Nephron progenitor cell (in vitro differentiated cells): ENCODE results near the gene DCD.

Source experiments
- DNase-seq: peaks from one replicate; pipeline ENCODE4 v3.0.0; 2021
- H3K27ac Mint-ChIP-seq: 2 replicates; pipeline ENCODE4 v1.8.0; 2021; ENCODE audit warnings: mild to moderate bottlenecking, moderate library complexity, mixed read lengths
- H3K27me3 Mint-ChIP-seq: 2 replicates; pipeline ENCODE4 v1.8.0; 2021; ENCODE audit warnings: mild to moderate bottlenecking, low read depth, mixed read lengths; ENCODE audit not compliant: poor library complexity
- H3K36me3 Mint-ChIP-seq: 2 replicates; pipeline ENCODE4 v1.8.0; 2021; ENCODE audit warnings: low read depth, mixed read lengths
- H3K4me1 Mint-ChIP-seq: 2 replicates; pipeline ENCODE4 v1.8.0; 2021; ENCODE audit warnings: mixed read lengths
- H3K4me3 Mint-ChIP-seq: 2 replicates; pipeline ENCODE4 v1.8.0; 2021; ENCODE audit warnings: mild to moderate bottlenecking, moderate library complexity, mixed read lengths
- H3K9me3 Mint-ChIP-seq: 2 replicates; pipeline ENCODE4 v1.8.0; 2021; ENCODE audit warnings: mild to moderate bottlenecking, moderate library complexity, mixed read lengths
- CTCF ChIP-seq: fragments of 200-600 bp; sonication (generic); IDR thresholded peaks from 2 replicates; pipeline ENCODE4 v1.5.0; 2021; ENCODE audit warnings: antibody characterized with exemption

DCD gene

GRCh38 chr12:54684636-54685630 is 36.8 kb upstream of the DCD start:
- H3K9me3 Mint-ChIP-seq: peaks cover 10% of the 10 kb centered on the region
- peaks cover 33% of the 10 kb centered on the region for H3K4me1 Mint-ChIP-seq
- H3K27me3 Mint-ChIP-seq: peaks cover 16% of the 10 kb centered on the region
- H3K4me3 Mint-ChIP-seq: no peak overlapping the region
- DNase-seq: no peak
- H3K27ac Mint-ChIP-seq: no peak overlapping the region
- no peak for TF ChIP-seq CTCF
- no peaks in the 10 kb centered on the region for H3K36me3 Mint-ChIP-seq

GRCh38 chr12:54683398-54683797 is 35.2 kb upstream of the DCD start:
- DNase-seq: no peak
- TF ChIP-seq CTCF: no peak
- peak overlapping the region; percentile 45 for H3K27ac Mint-ChIP-seq
- H3K4me1 Mint-ChIP-seq: peaks cover 33% of the 10 kb centered on the region
- peaks cover 10% of the 10 kb centered on the region for H3K9me3 Mint-ChIP-seq
- no peaks in the 10 kb centered on the region for H3K36me3 Mint-ChIP-seq
- peaks cover 13% of the 10 kb centered on the region for H3K27me3 Mint-ChIP-seq
- no peak overlapping the region for H3K4me3 Mint-ChIP-seq

GRCh38 chr12:54682674-54683073 is 34.5 kb upstream of the DCD start:
- peaks cover 5% of the 10 kb centered on the region for H3K9me3 Mint-ChIP-seq
- peaks cover 13% of the 10 kb centered on the region for H3K27me3 Mint-ChIP-seq
- no peak overlapping the region for H3K4me3 Mint-ChIP-seq
- peaks cover 33% of the 10 kb centered on the region for H3K4me1 Mint-ChIP-seq
- no peaks in the 10 kb centered on the region for H3K36me3 Mint-ChIP-seq
- DNase-seq: no peak
- no peak for TF ChIP-seq CTCF
- H3K27ac Mint-ChIP-seq: no peak overlapping the region

GRCh38 chr12:54680374-54680773 is 32.2 kb upstream of the DCD start:
- peaks cover 13% of the 10 kb centered on the region for H3K27me3 Mint-ChIP-seq
- H3K4me3 Mint-ChIP-seq: no peak overlapping the region
- H3K27ac Mint-ChIP-seq: no peak overlapping the region
- no peaks in the 10 kb centered on the region for H3K36me3 Mint-ChIP-seq
- H3K4me1 Mint-ChIP-seq: peaks cover 33% of the 10 kb centered on the region
- no peaks in the 10 kb centered on the region for H3K9me3 Mint-ChIP-seq
- DNase-seq: peak; percentile 25
- peak; percentile 38 for TF ChIP-seq CTCF

- Mint-ChIP-seq H3K9me3 (no peaks in the 10 kb centered on the region), H3K4me3 (no peak overlapping the region), H3K36me3 (no peaks in the 10 kb centered on the region), H3K27ac (no peak overlapping the region), H3K27me3 (peaks cover 6% of the 10 kb centered on the region), H3K4me1 (peaks cover 15% of the 10 kb centered on the region)
- no peak for TF ChIP-seq CTCF
- no peak for DNase-seq
Measured at GRCh38 chr12:54678131-54678530, 30.0 kb upstream of the DCD start.

- DNase-seq: no peak
- Mint-ChIP-seq H3K9me3 (no peaks in the 10 kb centered on the region), H3K4me3 (no peak overlapping the region), H3K36me3 (no peaks in the 10 kb centered on the region), H3K27ac (no peak overlapping the region), H3K27me3 (peaks cover 9% of the 10 kb centered on the region), H3K4me1 (no peaks in the 10 kb centered on the region)
- TF ChIP-seq CTCF: no peak
Measured at GRCh38 chr12:54667945-54668344, 19.8 kb upstream of the DCD start.
